CD4-positive, alpha-beta T cell treated with Interleukin-6 for 4 hours (primary cell): Measurements from ENCODE around the gene CHI3L1.

Experiments used
- DNase-seq: peaks from one replicate; pipeline ENCODE4 v3.0.0-alpha.2; 2020; ENCODE audit warnings: mixed read lengths

Gene CHI3L1

DNA sequence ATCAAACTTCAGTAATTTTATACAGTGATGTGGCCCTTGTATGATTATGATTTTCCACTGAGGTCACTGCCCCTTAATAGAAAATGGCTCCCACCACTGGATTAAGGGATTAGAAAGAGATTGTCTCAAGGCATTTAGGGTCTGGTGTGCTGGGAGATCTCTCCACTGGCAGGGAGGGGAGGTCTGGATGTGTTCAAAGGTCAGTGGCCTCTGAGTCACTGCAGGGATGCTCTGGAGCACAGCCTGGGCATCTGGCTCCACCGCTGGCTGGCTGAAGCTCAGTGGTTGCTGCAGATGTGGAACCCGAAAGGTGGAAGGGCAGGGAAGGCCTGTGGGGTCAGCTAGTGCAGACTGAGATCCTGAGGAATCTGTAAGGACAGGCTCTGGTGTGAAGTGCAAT is 18.3 kb upstream of the CHI3L1 start:
- DNase-seq: no peak

DNA sequence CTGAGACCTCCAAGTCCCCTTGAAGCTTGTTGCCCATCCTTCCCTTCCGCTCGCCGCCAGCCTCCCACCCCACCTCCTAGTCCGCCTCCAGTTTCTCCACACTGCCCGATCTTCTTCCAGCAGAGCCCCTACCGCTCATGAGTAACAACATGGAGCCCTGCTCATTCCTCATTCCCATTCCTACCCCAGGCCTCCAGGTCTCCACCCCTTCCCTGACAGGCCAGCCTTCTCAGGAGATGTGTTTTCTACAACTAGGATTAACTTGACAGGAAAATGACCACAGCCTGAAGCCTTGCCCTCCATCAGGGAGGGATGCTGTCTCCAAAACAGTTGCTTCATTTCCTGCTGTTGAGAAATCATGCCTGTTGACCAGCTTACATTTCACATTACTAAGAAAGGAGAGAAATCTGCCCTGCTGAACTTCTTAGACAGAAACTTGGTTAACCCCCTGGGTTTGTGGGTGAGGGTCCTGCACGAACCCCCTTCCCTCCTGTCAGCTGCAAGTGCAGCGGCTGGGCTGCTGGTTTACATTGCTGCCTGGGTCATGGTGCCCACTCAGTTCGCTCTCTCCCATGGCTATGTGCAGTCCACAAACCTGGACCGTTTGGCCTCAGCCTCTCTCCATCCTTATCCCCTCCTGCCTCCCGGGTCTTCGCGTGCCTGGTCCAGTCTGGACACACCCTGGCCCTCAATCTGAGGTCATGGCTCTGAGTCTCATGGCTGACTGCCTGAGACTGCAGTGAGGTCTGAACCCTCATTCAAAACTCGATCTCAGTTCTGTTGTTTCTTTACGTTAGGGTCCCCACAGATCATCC is 16.1 kb upstream of the CHI3L1 start:
- DNase-seq: no peak

DNA sequence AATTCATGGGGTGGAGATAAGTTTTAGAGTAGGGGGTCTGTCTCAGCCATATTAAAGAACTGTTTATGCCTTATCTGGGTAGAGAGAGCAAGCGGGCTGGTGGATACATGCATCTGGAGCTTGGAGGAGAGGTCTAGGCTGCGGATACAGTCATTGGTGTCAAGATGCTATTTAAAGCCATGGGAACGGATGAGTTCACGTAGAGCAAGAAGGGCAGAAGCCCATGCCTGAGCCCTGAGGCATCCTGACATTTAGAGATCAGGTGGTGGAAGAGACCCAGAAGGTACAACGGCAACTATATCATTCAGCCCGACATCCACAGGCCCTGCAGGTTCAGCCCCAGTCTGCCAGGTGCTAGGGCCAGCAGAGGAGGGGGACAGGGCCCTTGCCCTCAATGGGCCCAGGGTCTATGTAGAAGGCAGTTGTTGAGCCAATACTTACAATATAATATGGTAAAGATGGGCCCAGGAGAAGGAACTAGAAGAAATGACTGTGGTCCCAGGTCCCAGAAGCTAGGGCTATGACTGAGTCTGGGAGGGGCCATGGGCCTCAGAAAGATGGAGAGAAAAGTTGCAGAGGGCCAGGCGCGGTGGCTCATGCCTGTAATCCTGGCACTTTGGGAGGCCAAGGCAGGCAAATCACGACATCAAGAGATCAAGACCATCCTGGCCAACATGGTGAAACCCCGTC is 15.2 kb upstream of the CHI3L1 start:
- DNase-seq: no peak

DNA sequence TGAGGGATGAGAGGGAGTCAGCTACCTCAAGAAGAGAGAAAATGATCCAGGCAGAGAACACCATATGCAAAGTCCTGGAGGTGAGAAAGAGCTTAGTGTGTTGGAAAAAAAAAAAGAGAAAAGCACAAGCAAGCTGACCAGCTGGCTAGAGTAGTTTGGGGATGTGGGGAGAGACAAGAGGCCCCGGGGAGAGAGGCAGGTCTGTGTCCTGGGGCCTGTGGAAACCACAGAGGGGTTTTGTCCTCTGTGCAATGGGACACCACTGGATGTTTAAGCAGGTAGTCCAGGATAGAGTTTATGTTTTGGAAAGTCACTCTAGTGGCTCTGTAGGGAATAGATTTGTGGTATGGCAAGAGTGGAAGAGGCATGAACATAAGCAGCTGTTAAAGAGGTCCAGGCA is 14.4 kb upstream of the CHI3L1 start:
- DNase-seq: no peak

DNA sequence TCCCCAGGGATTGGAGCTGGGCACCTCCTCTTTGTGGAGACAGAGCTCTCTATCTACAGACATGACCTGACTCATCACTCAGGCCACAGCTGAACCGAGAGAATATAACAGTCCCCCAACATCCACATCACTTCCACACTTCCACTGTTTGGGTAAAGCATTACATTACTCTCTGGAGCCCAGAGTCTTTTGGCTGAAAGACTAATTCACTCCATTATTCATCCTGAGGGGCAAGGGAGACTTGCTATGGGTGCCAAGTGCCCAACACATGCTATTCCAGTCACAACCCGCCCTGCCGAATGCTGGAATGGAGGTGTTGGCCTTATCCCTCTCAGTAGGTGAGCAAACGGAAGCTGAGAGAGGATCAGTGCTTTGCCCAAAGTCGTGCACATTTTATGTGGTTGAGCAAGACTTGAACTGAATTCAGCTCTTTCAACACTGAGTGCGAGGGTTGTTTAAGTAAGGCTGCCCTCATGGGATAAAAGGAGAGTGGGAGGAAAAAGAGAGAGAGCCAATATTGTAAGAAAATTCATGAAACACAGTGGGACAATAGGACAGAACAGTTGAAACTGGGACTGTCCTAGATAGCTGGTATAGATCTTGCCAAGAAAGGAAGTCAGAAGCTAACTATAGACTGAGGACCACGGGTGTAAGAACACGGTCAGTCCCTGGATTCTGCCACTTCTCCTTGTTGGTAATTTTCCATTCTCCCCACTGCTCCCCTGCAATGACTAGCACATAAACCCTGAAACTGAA is 13.5 kb upstream of the CHI3L1 start:
- no peak for DNase-seq

DNA sequence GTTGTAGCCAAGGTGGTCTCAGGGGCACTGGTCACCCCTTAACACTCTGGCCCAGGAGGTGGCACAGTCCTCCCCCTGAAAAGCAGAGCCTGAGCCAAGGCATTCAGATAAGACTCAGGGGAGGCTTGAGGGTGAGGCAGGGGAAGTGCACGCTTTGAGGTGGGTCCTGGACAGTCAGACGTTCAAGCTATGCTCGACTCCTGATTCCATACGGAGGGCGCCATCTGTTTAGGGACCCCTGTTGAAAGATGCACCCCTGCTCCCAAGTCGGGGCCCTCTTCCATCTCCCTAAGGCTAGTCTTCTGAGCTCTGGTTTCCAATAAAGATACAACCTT is 12.9 kb upstream of the CHI3L1 start:
- DNase-seq: no peak

DNA sequence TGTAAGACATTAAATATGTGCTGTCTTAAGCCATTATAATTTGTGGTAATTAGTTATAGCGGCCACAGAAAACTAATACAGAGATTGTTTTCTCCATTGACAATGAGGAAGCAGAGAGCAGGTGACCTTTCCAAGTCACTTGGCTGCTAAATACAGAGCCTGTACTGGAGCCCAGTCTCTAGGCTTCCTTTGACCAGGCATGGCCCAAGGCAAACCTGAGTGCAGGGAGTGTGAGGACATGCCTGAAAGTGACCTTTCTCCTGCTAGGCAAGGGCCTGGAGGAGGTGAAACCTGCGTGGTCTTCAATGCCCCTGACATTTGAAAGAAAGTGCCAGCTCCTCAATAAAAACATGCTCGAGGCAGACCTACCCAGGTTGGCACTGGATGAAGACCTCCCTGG is 12.5 kb upstream of the CHI3L1 start:
- no peak for DNase-seq

DNA sequence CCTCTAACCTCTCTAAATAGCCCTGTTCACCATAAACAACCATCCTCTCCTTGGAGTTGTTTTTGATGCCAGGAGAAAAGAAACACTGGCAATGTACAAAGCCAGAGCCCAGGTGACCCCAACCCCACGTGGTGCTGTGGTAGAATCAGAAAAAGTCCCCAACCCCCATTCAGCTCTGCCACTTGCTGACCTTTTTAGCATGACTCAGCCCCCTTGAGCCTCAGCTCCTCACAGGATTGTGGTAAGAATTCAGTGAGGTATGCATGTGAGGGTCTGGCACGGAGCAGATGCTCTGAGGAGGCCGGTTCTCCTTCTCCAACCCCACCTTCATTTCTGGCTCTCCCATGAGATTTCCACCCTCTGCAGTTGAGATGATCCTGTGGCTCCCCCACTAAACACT is 11.1 kb upstream of the CHI3L1 start:
- no peak for DNase-seq

DNA sequence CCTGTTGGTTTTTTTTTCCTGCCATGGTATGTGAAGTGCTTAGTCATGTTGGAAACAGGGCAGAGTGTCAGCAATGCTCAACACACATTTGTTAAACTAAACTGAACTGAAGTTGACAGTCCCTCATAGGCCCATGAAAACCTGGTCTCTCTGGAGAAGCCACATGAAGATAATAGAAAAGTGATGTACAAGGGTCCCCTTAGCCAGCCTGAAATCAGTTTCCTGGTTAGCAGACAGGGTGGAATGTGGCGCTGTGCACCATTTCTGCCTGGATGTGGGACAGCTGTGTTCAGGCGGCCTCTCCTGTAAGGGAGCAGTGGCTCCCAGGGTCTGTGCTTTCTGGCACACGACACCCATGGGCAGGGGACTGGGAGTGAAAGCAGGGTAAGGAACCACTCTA is 9.9 kb upstream of the CHI3L1 start:
- no peak for DNase-seq

DNA sequence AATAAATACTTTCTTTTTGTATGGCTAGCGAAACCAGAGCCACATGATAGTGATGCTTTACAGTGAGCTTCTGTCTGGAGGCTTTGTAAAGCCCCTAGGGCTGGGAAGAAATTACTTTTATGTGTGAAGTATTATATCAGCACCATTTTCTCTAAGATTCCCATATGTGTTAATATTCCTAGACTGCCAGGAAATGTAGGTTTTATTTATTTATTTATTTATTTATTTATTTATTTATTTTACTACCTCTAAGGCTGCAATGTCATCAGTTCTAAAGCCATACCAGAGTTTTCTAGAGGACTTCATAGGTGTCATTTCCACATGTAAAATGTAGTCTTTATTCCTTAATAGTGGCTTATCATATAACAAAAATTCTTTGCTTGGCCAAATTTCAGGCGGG is 4.4 kb upstream of the CHI3L1 start:
- DNase-seq: no peak

DNA sequence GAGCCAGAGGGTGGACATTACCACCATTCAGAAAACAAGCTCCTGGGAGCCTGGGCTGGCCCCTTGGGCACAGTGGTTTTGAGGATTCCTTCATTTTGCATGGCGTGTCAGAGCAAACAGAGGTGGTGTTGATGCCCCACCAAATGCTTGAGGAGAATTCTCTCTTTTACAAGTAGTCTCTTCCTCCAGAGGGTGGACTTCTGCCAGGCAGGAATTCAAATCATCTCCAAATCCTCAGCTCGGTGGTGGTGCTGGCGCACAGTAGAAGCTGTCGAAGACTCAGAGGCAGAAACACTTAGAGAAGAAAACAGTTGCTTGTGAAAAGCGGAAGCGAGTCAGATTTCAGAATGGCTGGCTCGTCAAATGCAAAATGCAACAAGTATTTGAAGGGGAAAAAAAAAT is 3.4 kb upstream of the CHI3L1 start:
- DNase-seq: no peak

DNA sequence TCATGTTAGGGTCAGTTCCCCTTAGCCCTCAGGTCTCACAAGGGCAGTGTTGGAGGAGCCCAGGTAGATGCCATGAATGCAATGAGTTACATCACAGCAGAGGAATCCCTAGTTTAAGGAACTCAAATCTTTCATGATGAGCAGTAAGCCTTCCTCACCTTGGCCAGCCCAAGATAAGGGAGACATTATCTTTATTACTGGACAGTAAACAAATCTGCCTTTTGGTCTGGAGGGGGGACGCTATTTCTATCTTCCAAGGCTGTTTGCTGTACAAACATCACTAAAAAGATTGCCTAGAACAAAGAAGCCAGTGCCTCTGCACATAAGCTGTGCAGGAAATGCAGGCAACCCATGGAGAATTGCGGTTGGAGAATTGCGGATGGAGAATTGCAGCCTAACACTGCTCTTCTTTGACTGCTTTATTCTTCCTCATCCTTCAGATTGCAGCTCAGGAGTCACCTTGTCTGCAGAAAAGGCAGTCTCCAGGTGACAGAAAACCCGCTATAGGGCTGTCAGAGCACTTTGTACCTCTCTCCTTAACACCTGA is 2.3 kb upstream of the CHI3L1 start:
- DNase-seq: no peak

DNA sequence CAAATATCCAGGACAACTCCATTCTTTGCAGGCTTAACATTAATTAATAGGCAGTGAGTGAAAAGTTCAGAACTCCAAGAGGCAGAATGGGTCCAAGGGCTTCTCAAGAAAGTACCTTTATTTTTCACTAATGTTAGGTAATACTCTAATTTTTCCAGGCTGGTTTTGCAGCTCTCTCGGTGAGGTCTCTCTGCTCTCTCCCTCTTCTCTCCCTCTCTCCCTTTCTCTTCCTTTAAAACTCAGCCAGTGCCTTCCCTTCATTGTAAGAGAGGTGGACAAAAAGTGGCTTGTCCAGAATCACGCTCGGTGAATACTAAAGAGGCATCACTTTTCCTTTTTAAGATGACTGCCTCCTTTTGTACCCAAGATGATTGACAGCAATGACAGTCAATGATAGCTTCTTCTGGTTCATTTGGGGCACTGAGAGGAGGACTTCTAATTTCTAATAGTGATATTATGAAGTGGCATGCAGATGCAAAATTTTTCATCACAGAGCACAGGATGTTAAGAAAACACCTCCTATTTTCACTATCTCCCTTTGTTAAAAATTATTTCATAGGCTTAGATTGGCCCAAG is 1.3 kb upstream of the CHI3L1 start:
- DNase-seq: no peak

DNA sequence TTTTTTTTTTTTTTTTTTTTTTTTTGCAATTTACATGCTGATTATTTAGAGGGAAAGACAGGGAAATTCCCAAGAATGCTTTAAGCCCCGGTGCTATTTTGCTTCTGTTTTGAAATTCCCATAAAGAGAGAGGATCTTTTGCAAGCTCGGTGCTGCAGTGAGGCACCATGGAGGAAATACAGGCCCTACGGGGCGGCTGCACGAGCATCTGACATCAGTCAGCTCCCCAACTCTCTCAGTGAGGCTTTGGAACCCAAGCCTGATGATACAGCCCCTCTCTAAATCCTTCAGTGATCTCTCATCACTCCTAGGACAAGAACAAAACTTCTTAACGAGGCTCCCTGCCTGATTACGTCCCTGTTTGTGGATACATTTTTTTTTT is 791 bp upstream of the CHI3L1 start:
- DNase-seq: no peak

DNA sequence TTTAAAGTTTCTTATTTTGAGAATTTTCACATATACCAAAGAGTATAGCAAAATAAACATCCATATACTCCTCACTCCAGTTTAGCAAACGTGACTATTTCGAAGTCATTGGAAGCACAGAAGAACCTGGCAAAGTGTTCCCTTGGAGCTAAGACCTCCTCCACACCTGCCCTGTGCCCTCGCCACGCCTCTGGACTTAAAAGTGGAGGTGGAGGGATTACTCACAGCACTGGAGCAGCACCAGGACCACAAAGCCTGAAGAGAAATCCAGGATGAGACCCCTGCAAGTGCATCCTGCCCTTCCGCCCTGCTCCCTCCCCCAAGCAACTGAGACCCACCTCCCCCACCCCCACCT is 436 bp downstream of the CHI3L1 start:
- no peak for DNase-seq

DNA sequence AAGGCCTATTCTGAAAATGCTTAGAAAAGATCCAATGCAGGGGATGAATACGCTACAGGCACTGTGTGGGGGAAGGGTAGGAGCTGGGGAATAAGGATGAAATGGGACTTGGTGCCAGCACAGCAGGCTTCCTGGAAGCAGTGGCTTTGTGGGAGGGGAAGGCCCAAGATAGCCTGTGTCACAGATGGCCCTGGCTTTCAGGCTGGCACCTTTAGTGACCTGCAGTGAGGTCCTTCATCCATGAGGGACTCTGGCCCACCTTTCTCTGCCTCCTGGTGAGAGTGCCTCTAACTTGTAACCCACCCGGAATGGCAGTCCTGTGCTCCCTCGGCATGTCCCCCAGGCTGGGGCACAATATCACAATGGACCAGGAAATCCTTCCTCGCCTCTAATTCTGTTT is 919 bp downstream of the CHI3L1 start:
- no peak for DNase-seq

DNA sequence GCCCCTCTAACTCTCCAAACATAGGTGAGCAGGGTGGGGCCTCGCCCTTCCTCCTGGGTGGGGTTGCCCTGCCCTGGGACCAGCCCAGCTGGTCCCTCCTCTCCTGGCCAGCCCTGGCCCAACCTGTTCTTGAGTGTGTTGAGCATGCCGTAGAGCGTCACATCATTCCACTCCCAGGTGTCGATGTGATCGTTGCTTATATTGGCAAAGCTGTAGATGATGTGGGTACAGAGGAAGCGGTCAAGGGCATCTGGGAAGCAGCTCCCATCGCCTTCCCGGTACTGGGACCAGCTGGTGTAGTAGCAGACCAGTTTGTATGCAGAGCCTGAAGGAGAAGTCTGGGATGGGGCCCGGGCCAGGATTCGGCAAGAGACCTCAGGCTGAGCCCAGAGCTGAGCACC is 1.4 kb downstream of the CHI3L1 start:
- no peak for DNase-seq

DNA sequence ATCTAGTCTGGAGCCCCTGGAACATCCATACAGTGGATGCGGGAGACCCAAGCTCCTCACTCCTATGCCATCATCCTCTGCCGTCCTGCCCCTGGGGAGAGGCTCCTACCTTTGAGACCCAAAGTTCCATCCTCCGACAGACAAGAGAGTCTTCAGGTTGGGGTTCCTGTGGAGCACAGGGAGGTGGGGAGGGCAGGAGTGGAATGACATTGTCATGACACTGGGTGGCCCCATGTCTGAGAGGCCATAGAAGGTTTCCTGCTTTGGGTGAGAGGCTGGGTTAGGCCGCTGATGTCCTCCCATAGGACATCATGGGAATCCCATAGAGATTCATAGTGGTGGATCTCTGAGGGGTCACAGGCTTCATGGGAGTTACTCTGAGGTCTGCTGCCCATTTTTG is 2.0 kb downstream of the CHI3L1 start:
- DNase-seq: no peak

DNA sequence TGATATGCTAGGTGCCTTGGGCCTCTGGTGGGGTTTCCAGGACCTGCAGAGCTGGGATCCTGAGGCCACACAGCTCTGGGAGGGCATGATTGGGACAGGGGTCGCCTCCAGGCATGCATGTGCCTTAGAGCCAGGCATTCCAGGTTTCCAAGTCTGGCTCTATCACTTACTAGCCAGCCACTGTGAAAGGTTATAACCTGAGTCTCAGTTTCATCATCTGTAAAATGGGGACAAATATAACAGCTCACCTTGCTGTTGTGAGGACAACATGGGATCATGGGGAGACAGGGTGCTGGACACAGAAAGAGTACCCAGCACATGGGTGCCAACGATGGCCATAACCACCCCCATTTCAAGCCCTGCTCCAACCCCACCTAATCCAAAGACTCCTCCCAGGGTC is 2.7 kb downstream of the CHI3L1 start:
- no peak for DNase-seq

DNA sequence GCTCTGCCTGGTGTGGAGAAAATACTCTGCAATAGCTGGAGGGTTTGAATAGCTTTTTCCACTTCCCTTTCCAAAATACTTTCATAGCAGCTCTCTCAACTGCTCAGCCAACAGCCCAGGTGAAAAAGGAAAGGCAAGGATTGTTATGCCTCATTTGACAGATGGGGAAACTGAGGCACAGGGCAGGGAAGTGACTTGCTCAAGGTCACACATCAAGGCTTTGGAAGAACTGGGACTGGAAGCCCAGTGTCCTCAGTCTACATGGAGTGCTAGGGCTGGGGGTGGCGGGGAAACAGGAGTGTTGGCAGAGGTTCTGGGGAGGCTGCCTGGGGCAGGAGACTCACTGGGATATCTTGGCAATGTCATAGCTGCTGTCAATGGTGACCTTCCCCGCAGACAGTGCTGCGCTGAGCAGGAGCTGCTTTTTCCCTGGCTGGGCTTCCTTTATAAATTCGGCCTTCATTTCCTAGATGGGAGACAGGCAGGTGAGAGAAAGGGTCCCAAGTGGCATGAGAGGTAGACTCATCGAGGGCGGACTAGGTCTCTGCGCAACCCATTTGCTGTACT is 4.0 kb downstream of the CHI3L1 start:
- DNase-seq: no peak

DNA sequence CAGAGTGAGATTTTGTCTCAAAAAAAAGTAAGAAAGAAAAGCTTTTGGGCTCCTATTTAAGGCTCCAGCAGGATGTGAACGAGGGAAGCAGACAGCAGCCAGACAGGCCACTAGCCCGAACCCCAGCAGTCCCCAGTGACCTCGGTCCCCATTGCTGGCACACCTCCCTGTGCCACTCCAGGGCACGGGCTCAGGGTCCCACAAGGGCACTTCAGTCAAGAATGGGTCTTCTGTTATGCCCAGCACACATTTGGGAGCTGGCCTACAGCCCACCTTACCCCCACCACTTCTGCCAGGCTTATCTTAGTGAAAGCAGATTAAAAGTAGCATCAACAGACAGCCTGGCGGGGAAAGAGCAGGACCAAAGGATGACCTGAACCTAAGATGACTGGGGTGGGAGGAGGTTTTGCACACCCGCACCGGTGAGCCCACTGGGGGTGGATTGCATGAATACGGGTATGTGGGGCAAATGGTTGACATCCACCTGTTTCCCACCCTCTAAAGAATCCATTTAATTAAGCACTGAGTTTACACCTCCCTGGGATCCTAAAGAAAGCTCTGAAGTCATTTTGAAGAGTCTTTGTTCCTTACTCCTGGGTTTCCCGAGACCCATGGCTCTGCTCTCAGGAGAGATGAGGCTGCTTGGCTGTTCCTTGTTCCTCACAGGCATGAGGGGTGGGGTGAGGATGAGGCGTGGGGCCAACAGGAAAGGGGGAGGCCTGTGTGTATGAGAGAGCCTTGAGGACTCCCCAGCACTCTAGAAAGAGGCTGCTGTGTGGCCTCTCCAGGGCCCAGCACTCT is 4.7 kb downstream of the CHI3L1 start:
- no peak for DNase-seq

DNA sequence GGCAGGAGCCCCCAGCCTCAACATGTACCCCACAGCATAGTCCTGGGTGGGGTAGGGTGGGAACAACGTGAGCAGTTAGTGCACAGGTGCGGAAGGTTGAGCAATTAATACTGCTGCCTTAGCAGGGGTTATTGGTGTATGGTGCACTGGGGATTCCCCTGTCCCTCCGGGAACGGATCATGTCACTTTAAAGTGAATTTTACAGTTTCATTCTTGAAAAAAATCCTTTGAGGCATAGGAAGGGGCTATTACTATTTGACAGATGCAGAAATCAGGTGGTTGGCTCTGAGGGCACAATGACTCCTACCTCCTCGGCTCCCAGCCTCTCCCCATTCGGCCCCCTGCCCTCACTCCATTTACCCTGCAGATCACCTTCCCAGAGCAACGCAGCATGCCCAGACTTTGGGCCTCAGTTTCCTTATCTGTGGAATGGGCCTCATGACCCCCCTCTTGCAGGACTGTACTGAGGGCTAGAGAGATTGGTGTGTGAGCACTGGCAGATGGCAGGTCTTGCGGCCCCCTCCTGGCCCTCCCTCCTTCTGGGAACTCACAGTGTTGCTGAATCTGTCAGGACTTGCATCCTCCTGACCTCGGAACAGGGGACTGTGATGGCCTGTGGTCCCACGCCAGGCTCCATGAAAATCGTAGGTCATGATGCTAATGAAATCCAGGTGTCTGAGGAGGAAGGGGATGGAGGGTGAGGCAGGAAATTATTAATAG is 5.7 kb downstream of the CHI3L1 start:
- no peak for DNase-seq
